HG03439 (cell line): ENCODE results near the gene PRAC1.

Experiments used
- ATAC-seq: cut with Tn5 transposase; IDR thresholded peaks from one replicate; pipeline ENCODE4 v1.9.1; 2021; ENCODE audit warnings: mild to moderate bottlenecking, moderate library complexity; ENCODE audit not compliant: unreplicated experiment

The PRAC1 gene

GRCh38 chr17:48722201-48722907 is at the start of gene PRAC1:
Gene PRAC1, minus strand, starts transcription at chr17:48722518. Its CDS starts 126 bp downstream, at chr17:48722392.
- ATAC-seq: no peak

GRCh38 chr17:48770954-48771353 is 48.6 kb upstream of the PRAC1 start:
- ATAC-seq: no peak

GRCh38 chr17:48769009-48769675 is 46.8 kb upstream of the PRAC1 start:
- no peak for ATAC-seq

- no peak for ATAC-seq
These were observed 45.0 kb upstream of the PRAC1 start for GRCh38 chr17:48767263-48767774.

GRCh38 chr17:48761114-48761513 is 38.8 kb upstream of the PRAC1 start:
- no peak for ATAC-seq

GRCh38 chr17:48760411-48760810 is 38.1 kb upstream of the PRAC1 start:
- no peak for ATAC-seq

GRCh38 chr17:48759288-48759687 is 37.0 kb upstream of the PRAC1 start:
- ATAC-seq: no peak

- ATAC-seq: no peak
These were observed 35.2 kb upstream of the PRAC1 start for GRCh38 chr17:48757524-48757961.

GRCh38 chr17:48756830-48757251 is 34.5 kb upstream of the PRAC1 start:
- ATAC-seq: no peak

GRCh38 chr17:48755356-48755755 is 33.0 kb upstream of the PRAC1 start:
- no peak for ATAC-seq

- ATAC-seq: no peak
These were observed 32.4 kb upstream of the PRAC1 start for GRCh38 chr17:48754500-48755261.

GRCh38 chr17:48753794-48754499 is 31.6 kb upstream of the PRAC1 start:
- ATAC-seq: no peak

- no peak for ATAC-seq
These were observed 30.3 kb upstream of the PRAC1 start for GRCh38 chr17:48752399-48753288.

GRCh38 chr17:48751733-48752398 is 29.5 kb upstream of the PRAC1 start:
- ATAC-seq: no peak

- ATAC-seq: no peak
These were observed 28.9 kb upstream of the PRAC1 start for GRCh38 chr17:48751172-48751571.

GRCh38 chr17:48749621-48750553 is 27.6 kb upstream of the PRAC1 start:
- ATAC-seq: no peak

GRCh38 chr17:48748718-48749566 is 26.6 kb upstream of the PRAC1 start:
- no peak for ATAC-seq
